Activated naive CD4-positive, alpha-beta T cell treated with anti-CD3 and anti-CD28 coated beads, Interleukin-2, amount 50 U/mL, for 72 hours (primary cell): ENCODE results near the gene TMC3. TPM values are rescaled to one million over a fixed set of nuclear protein-coding genes. Genes with fewer than 3 reads are reported as not detected.
A peak's percentile ranks its signal among the peaks of the same experiment; 100 is the strongest.
"Not testable (repeated sequence)": the region's sequence is repeated elsewhere in the genome, so short reads cannot be mapped to it uniquely, and the experiment has no call there.

Source experiments
- ATAC-seq, 2 donors: fragments of 150-1000 bp; cut with Tn5 transposase; 2 replicates each; pipeline ENCODE4 v1.10.0; 2021; ENCODE audit warnings: mild to moderate bottlenecking in 2 of 2, moderate library complexity in 2 of 2
- DNase-seq, 2 donors: peaks; one replicate each; pipeline ENCODE4 v3.0.0; 2021 to 2022; ENCODE audit warnings: low spot score in 2 of 2
- H3K27ac Mint-ChIP-seq, 2 donors: one replicate each; pipeline ENCODE4 v1.8.0; 2022; ENCODE audit warnings: mild to moderate bottlenecking in 2 of 2, mixed read lengths in 2 of 2
- H3K36me3 Mint-ChIP-seq, 2 donors: one replicate each; pipeline ENCODE4 v1.8.0; 2022; ENCODE audit warnings: mixed read lengths in 2 of 2
- H3K9me3 Mint-ChIP-seq, 2 donors: one replicate each; pipeline ENCODE4 v1.8.0; 2022; ENCODE audit warnings: mixed read lengths in 2 of 2
- total RNA-seq, 2 donors: library from RNA; stranded (reverse); gene quantifications; one replicate each; pipeline ENCODE4 v1.2.3, GENCODE V29; 2022

Gene TMC3
- not detected for total RNA-seq

GRCh38 chr15:81373775-81374395 lies at the start of gene TMC3:
Gene TMC3, minus strand, starts transcription at chr15:81374213. Its CDS starts 136 bp downstream, at chr15:81374077.
- H3K36me3 Mint-ChIP-seq, result no peaks in the 10 kb centered on the region
- ATAC-seq (no peak), DNase-seq (no peak)
- no peaks in the 10 kb centered on the region for H3K9me3 Mint-ChIP-seq
- no peak within 1 kb of the TSS for H3K27ac Mint-ChIP-seq

GRCh38 chr15:81421461-81421860 lies 47.4 kb upstream of the TMC3 start:
- DNase-seq, result no peak
- Mint-ChIP-seq H3K27ac (no peak overlapping the region), H3K36me3 (no peaks in the 10 kb centered on the region), H3K9me3 (no peaks in the 10 kb centered on the region)
- no peak for ATAC-seq

- no peak overlapping the region for H3K27ac Mint-ChIP-seq
- no peaks in the 10 kb centered on the region for H3K9me3 Mint-ChIP-seq
- H3K36me3 Mint-ChIP-seq, result no peaks in the 10 kb centered on the region
- no peak for DNase-seq
- no peak for ATAC-seq
These were observed 45.4 kb upstream of the TMC3 start for GRCh38 chr15:81419332-81419943.

- DNase-seq, result no peak
These were observed 44.9 kb upstream of the TMC3 start for GRCh38 chr15:81418891-81419290.

GRCh38 chr15:81418444-81418843 lies 44.4 kb upstream of the TMC3 start:
- Mint-ChIP-seq H3K27ac (no peak overlapping the region), H3K9me3 (no peaks in the 10 kb centered on the region), H3K36me3 (no peaks in the 10 kb centered on the region)
- no peak for ATAC-seq
- DNase-seq, result no peak

More at GRCh38 chr15:81418891-81419290, 44.9 kb upstream of the TMC3 start:
- ATAC-seq, result no peak
- no peaks in the 10 kb centered on the region for H3K9me3 Mint-ChIP-seq
- H3K36me3 Mint-ChIP-seq, result no peaks in the 10 kb centered on the region
- H3K27ac Mint-ChIP-seq, result no peak overlapping the region

GRCh38 chr15:81414274-81414968 lies 40.4 kb upstream of the TMC3 start:
- not testable (repeated sequence) for H3K9me3 Mint-ChIP-seq, H3K27ac Mint-ChIP-seq, DNase-seq, ATAC-seq, H3K36me3 Mint-ChIP-seq

- Mint-ChIP-seq H3K9me3 (no peaks in the 10 kb centered on the region), H3K27ac (no peak overlapping the region)
- DNase-seq, result no peak
These were observed 39.8 kb upstream of the TMC3 start for GRCh38 chr15:81413851-81414250.

GRCh38 chr15:81411969-81412633 lies 38.1 kb upstream of the TMC3 start:
- ATAC-seq (no peak), DNase-seq (no peak)
- Mint-ChIP-seq H3K9me3 (no peaks in the 10 kb centered on the region), H3K36me3 (no peaks in the 10 kb centered on the region), H3K27ac (no peak overlapping the region)

More at GRCh38 chr15:81413851-81414250, 39.8 kb upstream of the TMC3 start:
- no peak for ATAC-seq
- H3K36me3 Mint-ChIP-seq, result no peaks in the 10 kb centered on the region

- Mint-ChIP-seq H3K36me3 (no peaks in the 10 kb centered on the region), H3K9me3 (no peaks in the 10 kb centered on the region), H3K27ac (no peak overlapping the region)
- DNase-seq (no peak), ATAC-seq (no peak)
These were observed 37.0 kb upstream of the TMC3 start for GRCh38 chr15:81411051-81411450.

- Mint-ChIP-seq H3K9me3 (no peaks in the 10 kb centered on the region), H3K36me3 (no peaks in the 10 kb centered on the region), H3K27ac (no peak overlapping the region)
- ATAC-seq (peak in 1 of 2 donors; percentile 53), DNase-seq (no peak)
These were observed 36.3 kb upstream of the TMC3 start for GRCh38 chr15:81410318-81410753.

GRCh38 chr15:81407718-81408117 lies 33.7 kb upstream of the TMC3 start:
- DNase-seq, result no peak
- Mint-ChIP-seq H3K36me3 (no peaks in the 10 kb centered on the region), H3K27ac (no peak overlapping the region), H3K9me3 (no peaks in the 10 kb centered on the region)
- no peak for ATAC-seq

GRCh38 chr15:81407176-81407575 lies 33.2 kb upstream of the TMC3 start:
- DNase-seq (no peak), ATAC-seq (no peak)
- Mint-ChIP-seq H3K9me3 (no peaks in the 10 kb centered on the region), H3K36me3 (no peaks in the 10 kb centered on the region), H3K27ac (no peak overlapping the region)

GRCh38 chr15:81400640-81401236 lies 26.7 kb upstream of the TMC3 start:
- ATAC-seq, result peak in 1 of 2 donors; percentile 40

GRCh38 chr15:81398910-81399551 lies 25.0 kb upstream of the TMC3 start:
- ATAC-seq (no peak), DNase-seq (no peak)
- no peaks in the 10 kb centered on the region for H3K9me3 Mint-ChIP-seq
- H3K27ac Mint-ChIP-seq, result no peak overlapping the region
- no peaks in the 10 kb centered on the region for H3K36me3 Mint-ChIP-seq

More at GRCh38 chr15:81400640-81401236, 26.7 kb upstream of the TMC3 start:
- DNase-seq, result peak in 1 of 2 donors; percentile 21
- Mint-ChIP-seq H3K27ac (peak overlapping the region in 1 of 2 donors; percentile 15), H3K9me3 (no peaks in the 10 kb centered on the region), H3K36me3 (no peaks in the 10 kb centered on the region)

- DNase-seq (no peak), ATAC-seq (no peak)
- Mint-ChIP-seq H3K9me3 (no peaks in the 10 kb centered on the region), H3K27ac (no peak overlapping the region), H3K36me3 (no peaks in the 10 kb centered on the region)
These were observed 24.4 kb upstream of the TMC3 start for GRCh38 chr15:81398456-81398855.

- no peak overlapping the region for H3K27ac Mint-ChIP-seq
- H3K36me3 Mint-ChIP-seq, result no peaks in the 10 kb centered on the region
- ATAC-seq (no peak), DNase-seq (no peak)
- H3K9me3 Mint-ChIP-seq, result no peaks in the 10 kb centered on the region
These were observed 20.6 kb upstream of the TMC3 start for GRCh38 chr15:81394603-81395002.
